Measurements from ENCODE around the gene MAGEA4. TPM values are rescaled to one million over a fixed set of nuclear protein-coding genes. Genes with fewer than 3 reads are reported as not detected.

Gene MAGEA4
- total RNA-seq, 1 experiment from 2014 or later = not detected

GRCh38 chrX:151875270-151876026 is 37.2 kb upstream of the MAGEA4 start:
- Mint-ChIP-seq H3K9me3 (ENCODE audit: low read depth, unreplicated experiment) (peaks cover 7% of the 10 kb centered on the region), H3K4me3 (ENCODE audit: low read depth, unreplicated experiment) (no peak overlapping the region), H3K36me3 (ENCODE audit: insufficient read depth, unreplicated experiment) (no peaks in the 10 kb centered on the region), H3K27ac (ENCODE audit: unreplicated experiment) (no peak overlapping the region), H3K4me1 (ENCODE audit: low read depth, unreplicated experiment) (peaks cover 24% of the 10 kb centered on the region), H3K27me3 (ENCODE audit: unreplicated experiment) (no peaks in the 10 kb centered on the region)
- no TSS peak for BruUV-seq (replicated peaks)
- no peak for DNase-seq
- intact Hi-C loops (cut with micrococcal nuclease; ENCODE audit: unreplicated experiment) = loop anchor here (10.0 kb wide), 1 partner anchor 249 kb away; no protein-coding TSS in a partner anchor
- TF ChIP-seq CTCF (IDR thresholded peaks at IDR 0.05; ENCODE audit: unreplicated experiment) = no peak
- CTCF ChIA-PET = no interaction called here

DNA sequence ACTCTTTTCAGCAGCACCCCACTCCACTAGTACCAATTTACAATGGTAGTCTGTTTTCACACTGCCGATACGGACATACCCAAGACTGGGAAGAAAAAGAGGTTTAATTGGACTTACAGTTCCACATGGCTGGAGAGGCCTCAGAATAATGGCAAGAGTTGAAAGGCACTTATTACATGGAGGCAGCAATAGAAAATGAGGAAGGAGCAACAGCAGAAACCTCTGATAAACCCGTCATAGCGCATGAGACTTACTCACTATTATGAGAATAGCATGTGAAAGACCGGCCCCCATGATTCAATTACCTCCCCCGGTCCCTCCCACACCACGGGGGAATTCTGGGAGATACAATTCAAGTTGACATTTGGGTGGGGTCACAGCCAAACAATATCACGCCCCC is 34.1 kb upstream of the MAGEA4 start:
- CTCF ChIA-PET = no interaction called here
- peaks cover 7% of the 10 kb centered on the region for H3K9me3 Mint-ChIP-seq (ENCODE audit: low read depth, unreplicated experiment)
- no TSS peak for BruUV-seq (replicated peaks)

GRCh38 chrX:151879856-151880255 is 32.8 kb upstream of the MAGEA4 start:
- Mint-ChIP-seq H3K36me3 (ENCODE audit: insufficient read depth, unreplicated experiment) (no peaks in the 10 kb centered on the region), H3K4me1 (ENCODE audit: low read depth, unreplicated experiment) (no peaks in the 10 kb centered on the region), H3K27ac (ENCODE audit: unreplicated experiment) (no peak overlapping the region), H3K9me3 (ENCODE audit: low read depth, unreplicated experiment) (peaks cover 5% of the 10 kb centered on the region), H3K27me3 (ENCODE audit: unreplicated experiment) (no peaks in the 10 kb centered on the region), H3K4me3 (ENCODE audit: low read depth, unreplicated experiment) (no peak overlapping the region)
- intact Hi-C loops (cut with micrococcal nuclease; ENCODE audit: unreplicated experiment) = loop anchor here (10.0 kb wide), 1 partner anchor 245 kb away; no protein-coding TSS in a partner anchor
- CTCF ChIA-PET = no interaction called here
- no TSS peak for BruUV-seq (replicated peaks)
- no peak for DNase-seq
- TF ChIP-seq CTCF (IDR thresholded peaks at IDR 0.05; ENCODE audit: unreplicated experiment) = no peak

More for the DNA sequence above, 34.1 kb upstream of the MAGEA4 start:
- no peak overlapping the region for H3K4me3 Mint-ChIP-seq (ENCODE audit: low read depth, unreplicated experiment)
- no peak overlapping the region for H3K27ac Mint-ChIP-seq (ENCODE audit: unreplicated experiment)
- intact Hi-C loops (cut with micrococcal nuclease; ENCODE audit: unreplicated experiment) = loop anchor here (10.0 kb wide), 1 partner anchor 246 kb away; no protein-coding TSS in a partner anchor
- TF ChIP-seq CTCF (IDR thresholded peaks at IDR 0.05; ENCODE audit: unreplicated experiment) = no peak
- H3K27me3 Mint-ChIP-seq (ENCODE audit: unreplicated experiment) = no peaks in the 10 kb centered on the region
- no peaks in the 10 kb centered on the region for H3K36me3 Mint-ChIP-seq (ENCODE audit: insufficient read depth, unreplicated experiment)
- DNase-seq = no peak
- H3K4me1 Mint-ChIP-seq (ENCODE audit: low read depth, unreplicated experiment) = no peaks in the 10 kb centered on the region

DNA sequence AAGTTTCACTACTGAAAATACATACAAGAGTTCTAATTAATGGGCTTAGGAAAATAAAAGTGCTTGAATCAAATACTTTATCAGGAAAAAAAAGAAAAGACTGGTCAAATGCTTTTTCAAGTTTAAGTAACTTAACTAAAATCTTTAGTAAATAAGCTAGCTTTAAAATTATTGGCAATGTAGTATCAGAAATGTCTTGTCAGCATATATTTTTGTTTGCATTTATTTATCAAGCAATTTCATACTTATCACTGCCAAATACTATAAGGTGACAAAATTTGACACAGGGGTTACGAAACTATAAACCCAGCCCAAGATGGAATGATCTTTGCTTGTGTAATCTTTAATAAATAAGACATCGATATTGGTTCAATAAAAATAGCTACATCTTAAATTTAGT is 31.8 kb upstream of the MAGEA4 start:
- CTCF ChIA-PET = no interaction called here
- no peak for DNase-seq
- Mint-ChIP-seq H3K27ac (ENCODE audit: unreplicated experiment) (no peak overlapping the region), H3K4me1 (ENCODE audit: low read depth, unreplicated experiment) (no peaks in the 10 kb centered on the region), H3K27me3 (ENCODE audit: unreplicated experiment) (no peaks in the 10 kb centered on the region), H3K4me3 (ENCODE audit: low read depth, unreplicated experiment) (no peak overlapping the region), H3K9me3 (ENCODE audit: low read depth, unreplicated experiment) (peaks cover 5% of the 10 kb centered on the region), H3K36me3 (ENCODE audit: insufficient read depth, unreplicated experiment) (no peaks in the 10 kb centered on the region)
- no peak for TF ChIP-seq CTCF (IDR thresholded peaks at IDR 0.05; ENCODE audit: unreplicated experiment)
- intact Hi-C loops (cut with micrococcal nuclease; ENCODE audit: unreplicated experiment) = no loop called here
- no TSS peak for BruUV-seq (replicated peaks)

Data from Calu3 (cell line).